Gastrocnemius medialis (tissue), 4 donors: ENCODE data around the gene C1orf198. TPM values are rescaled to one million over a fixed set of nuclear protein-coding genes. Genes with fewer than 3 reads are reported as not detected.

Experiments
- ATAC-seq, 2 donors: fragments of 150-250 bp; one replicate each; pipeline ENCODE4 v1.9.1; 2016
- DNase-seq, 2 donors: peaks; one replicate each; pipeline ENCODE4 v3.0.0-alpha.2; 2019
- H3K27ac ChIP-seq, 4 donors: fragments of 200-600 bp; sonication (generic); 1 replicate in 1 of 4; 2 replicates in 3 of 4; pipeline ENCODE4 v1.5.1; 2016 to 2018; ENCODE audit warnings: mild to moderate bottlenecking in 2 of 4, moderate library complexity in 1 of 4
- H3K27me3 ChIP-seq, 3 donors: fragments of 200-600 bp; sonication (generic) in 2 of 3; 1 replicate in 1 of 3; 2 replicates in 2 of 3; pipeline versions ENCODE4 v1.5.1 to v1.6.0; 2016 to 2019; ENCODE audit warnings: mild to moderate bottlenecking in 1 of 3, moderate library complexity in 1 of 3
- H3K36me3 ChIP-seq, 2 donors: fragments of 200-600 bp; sonication (generic) in 1 of 2; one replicate each; pipeline ENCODE4 v1.5.1; 2017 to 2018
- H3K4me1 ChIP-seq, 2 donors: fragments of 200-600 bp; sonication (generic) in 1 of 2; one replicate each; pipeline ENCODE4 v1.5.1; 2016 to 2017; ENCODE audit warnings: mild to moderate bottlenecking in 2 of 2
- H3K4me3 ChIP-seq, 4 donors: fragments of 200-600 bp; sonication (generic) in 3 of 4; 1 replicate in 1 of 4; 2 replicates in 3 of 4; pipeline ENCODE4 v1.5.1; 2016 to 2019; ENCODE audit warnings: mild to moderate bottlenecking in 2 of 4
- H3K9me3 ChIP-seq, 3 donors: fragments of 200-600 bp; sonication (generic) in 2 of 3; 1 replicate in 1 of 3; 2 replicates in 2 of 3; pipeline ENCODE4 v1.5.1; 2016 to 2019
- CTCF ChIP-seq, 5 experiments: fragments of 450-650 bp in 3 of 5; fragments of 200-600 bp in 2 of 5; sonication (generic) in 2 of 5; IDR thresholded peaks in 4 of 5; conservative IDR thresholded peaks in 1 of 5; 1 replicate in 4 of 5; 2 replicates in 1 of 5; pipeline ENCODE4 v1.5.1; 2016 to 2019; ENCODE audit warnings: antibody characterized with exemption in 5 of 5, mild to moderate bottlenecking in 3 of 5, moderate library complexity in 3 of 5
- POLR2A ChIP-seq, 2 donors: fragments of 450-650 bp; IDR thresholded peaks; one replicate each; pipeline ENCODE4 v1.6.1; 2017; ENCODE audit warnings: antibody characterized with exemption in 2 of 2, mild to moderate bottlenecking in 2 of 2, moderate library complexity in 2 of 2
- in situ Hi-C, 4 donors: fragments of 200-750 bp; cut with MboI; loops; one replicate each; pipeline versions ENCODE4 v1.15.0 to v1.8.0; 2017; ENCODE audit warnings: low sequenced_read_pairs in 4 of 4
- intact Hi-C: fragments of 100-400 bp; cut with DNase I; formaldehyde crosslinking; loops from one replicate; pipeline ENCODE4 v1.15.1; 2023; ENCODE audit warnings: low total_unique reads
- total RNA-seq, 4 donors: library from RNA; depleted of rRNA; stranded (reverse); fragments of >200 nt; gene quantifications; one replicate each; pipeline versions ENCODE4 v1.1.0 to v1.2.3, GENCODE V29; 2016

The C1orf198 gene
- total RNA-seq, 4 donors from 2014 or later = 281 to 590 (median 339) TPM

- no peak for TF ChIP-seq CTCF (IDR thresholded peaks at IDR 0.05 in 4 of 5, conservative IDR thresholded peaks at IDR 0.05 in 1 of 5)
- no peak for TF ChIP-seq POLR2A (IDR thresholded peaks at IDR 0.05)
- in situ Hi-C loops (loop anchor here in 3 of 4 donors (5.0 to 25.0 kb wide), 4 partner anchors 109 to 301 kb away; no protein-coding TSS in a partner anchor), intact Hi-C loops (no loop called here)
- Histone ChIP-seq H3K27me3 (no peaks in the 10 kb centered on the region), H3K9me3 (no peaks in the 10 kb centered on the region), H3K4me1 (peaks cover 3 to 9% of the 10 kb centered on the region in 2 donors), H3K36me3 (peaks cover 0 to 9% of the 10 kb centered on the region in 2 donors), H3K27ac (no peak overlapping the region), H3K4me3 (no peak overlapping the region)
- no peak for ATAC-seq
- DNase-seq = no peak
These were observed 45.2 kb upstream of the C1orf198 start for GRCh38 chr1:230913496-230913895.

- ATAC-seq (no peak), DNase-seq (no peak)
- no peak overlapping the region for H3K27ac ChIP-seq
- peaks cover 0 to 23% of the 10 kb centered on the region in 2 donors for H3K36me3 ChIP-seq
- in situ Hi-C loops (loop anchor here in 3 of 4 donors (5.0 to 25.0 kb wide), 4 partner anchors 106 to 304 kb away; no protein-coding TSS in a partner anchor), intact Hi-C loops (no loop called here)
- H3K9me3 ChIP-seq = no peaks in the 10 kb centered on the region
- no peaks in the 10 kb centered on the region for H3K27me3 ChIP-seq
- H3K4me3 ChIP-seq = no peak overlapping the region
- TF ChIP-seq CTCF (IDR thresholded peaks at IDR 0.05 in 4 of 5, conservative IDR thresholded peaks at IDR 0.05 in 1 of 5) (no peak), POLR2A (IDR thresholded peaks at IDR 0.05) (no peak)
- H3K4me1 ChIP-seq = peaks cover 3 to 9% of the 10 kb centered on the region in 2 donors
These were observed 42.4 kb upstream of the C1orf198 start for GRCh38 chr1:230910755-230911117.

- Histone ChIP-seq H3K36me3 (peaks cover 0 to 25% of the 10 kb centered on the region in 2 donors), H3K4me1 (peaks cover 3 to 9% of the 10 kb centered on the region in 2 donors), H3K9me3 (no peaks in the 10 kb centered on the region), H3K4me3 (no peak overlapping the region), H3K27ac (peak overlapping the region in 1 of 4 donors; percentile 14), H3K27me3 (no peaks in the 10 kb centered on the region)
- DNase-seq (peak in 1 of 2 donors; percentile 56), ATAC-seq (peak in 1 of 2 donors; percentile 94)
- TF ChIP-seq POLR2A (IDR thresholded peaks at IDR 0.05) (no peak), CTCF (IDR thresholded peaks at IDR 0.05 in 4 of 5, conservative IDR thresholded peaks at IDR 0.05 in 1 of 5) (no peak)
- intact Hi-C loops = no loop called here
- in situ Hi-C loops = loop anchor here in 3 of 4 donors (5.0 to 25.0 kb wide), 4 partner anchors 105 to 305 kb away; no protein-coding TSS in a partner anchor
These were observed 41.8 kb upstream of the C1orf198 start for GRCh38 chr1:230909974-230910754.

GRCh38 chr1:230907472-230908205 is 39.3 kb upstream of the C1orf198 start:
- Histone ChIP-seq H3K9me3 (no peaks in the 10 kb centered on the region), H3K27me3 (no peaks in the 10 kb centered on the region), H3K27ac (no peak overlapping the region), H3K36me3 (peaks cover 0 to 29% of the 10 kb centered on the region in 2 donors), H3K4me3 (no peak overlapping the region), H3K4me1 (peaks cover 3 to 9% of the 10 kb centered on the region in 2 donors)
- ATAC-seq = no peak
- in situ Hi-C loops (loop anchor here in 2 of 4 donors (25.0 kb wide), 1 partner anchor 305 kb away; no protein-coding TSS in a partner anchor), intact Hi-C loops (no loop called here)
- no peak for DNase-seq
- no peak for TF ChIP-seq CTCF (IDR thresholded peaks at IDR 0.05 in 4 of 5, conservative IDR thresholded peaks at IDR 0.05 in 1 of 5)
- TF ChIP-seq POLR2A (IDR thresholded peaks at IDR 0.05) = no peak
